Stimulated activated CD4-positive, alpha-beta T cell treated with anti-CD3 and anti-CD28 coated beads, Interleukin-4, amount 100 ng/mL, for 48 hours (primary cell): ENCODE measurements around the gene GTF3C5.
"Not testable (repeated sequence)": the region's sequence is repeated elsewhere in the genome, so short reads cannot be mapped to it uniquely, and the experiment has no call there.

Experiments used
- DNase-seq, 2 donors: peaks; one replicate each; pipeline ENCODE4 v3.0.0-alpha.2; 2020; ENCODE audit warnings: low read depth in 2 of 2

The GTF3C5 gene

DNA sequence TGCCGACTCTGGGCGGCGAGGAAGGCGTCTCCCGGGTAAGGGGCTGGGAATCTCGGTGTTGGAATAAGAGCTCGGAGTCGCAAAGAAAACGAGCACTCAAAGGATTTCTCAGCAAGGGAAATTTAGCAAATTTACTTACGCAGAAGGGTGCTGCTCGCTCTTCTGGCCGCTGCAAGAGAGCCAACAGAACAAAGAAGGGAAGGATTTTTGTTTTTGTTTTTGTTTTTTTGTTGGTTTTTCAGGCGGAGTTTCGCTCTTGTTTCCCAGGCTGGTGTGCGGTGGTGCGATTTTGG lies 279 bp downstream of the GTF3C5 start:
- no peak for DNase-seq

GRCh38 chr9:133031496-133031911 lies 707 bp downstream of the GTF3C5 start:
- DNase-seq = peak in 1 of 2 donors; percentile 11

DNA sequence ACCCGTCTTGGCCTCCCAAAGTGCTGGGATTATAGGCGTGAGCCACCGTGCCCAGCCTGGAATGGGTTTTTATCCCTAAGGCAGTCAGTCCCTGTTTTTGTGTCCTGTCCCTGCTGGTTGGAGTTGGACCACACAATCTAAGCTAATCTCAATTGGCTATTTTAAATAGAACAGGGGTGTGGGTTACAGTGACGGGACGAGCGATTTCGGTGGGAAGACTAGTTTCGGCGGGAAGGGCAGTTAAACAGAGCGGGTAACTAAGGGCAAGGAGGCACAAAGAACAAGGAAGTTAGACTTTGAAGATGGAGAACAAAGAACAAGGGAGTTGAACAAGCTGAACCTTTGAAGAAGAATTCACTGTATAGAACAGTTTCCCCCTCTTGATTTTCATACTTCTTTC lies 1.4 kb downstream of the GTF3C5 start:
- no peak for DNase-seq

DNA sequence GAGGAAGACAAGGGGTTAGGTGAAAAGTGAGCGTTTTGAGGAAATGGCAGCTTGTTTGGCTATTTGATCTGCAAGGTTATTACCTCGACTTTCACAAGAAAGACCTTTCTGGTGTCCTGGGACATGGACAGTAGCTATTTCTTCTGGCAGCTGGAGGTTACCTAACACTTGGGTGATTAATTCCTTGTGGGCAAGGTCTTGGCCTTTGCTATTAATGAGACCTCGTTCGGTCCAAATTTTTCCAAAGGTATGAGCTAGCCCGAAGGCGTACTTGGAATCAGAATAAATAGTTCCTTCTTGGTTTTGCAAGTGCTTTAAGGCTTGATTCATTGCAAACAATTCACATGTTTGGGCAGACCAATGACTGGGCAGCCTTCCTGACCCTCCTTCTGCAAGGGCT lies 4.9 kb downstream of the GTF3C5 start:
- DNase-seq = no peak

- no peak for DNase-seq
Measured at GRCh38 chr9:133037775-133038515, 7.1 kb downstream of the GTF3C5 start.

GRCh38 chr9:133040892-133041479 lies 10.2 kb downstream of the GTF3C5 start:
- DNase-seq = not testable (repeated sequence)

- DNase-seq = no peak
Measured at GRCh38 chr9:133041958-133042357, 11.2 kb downstream of the GTF3C5 start.

- no peak for DNase-seq
Measured at GRCh38 chr9:133042676-133043075, 11.9 kb downstream of the GTF3C5 start.

DNA sequence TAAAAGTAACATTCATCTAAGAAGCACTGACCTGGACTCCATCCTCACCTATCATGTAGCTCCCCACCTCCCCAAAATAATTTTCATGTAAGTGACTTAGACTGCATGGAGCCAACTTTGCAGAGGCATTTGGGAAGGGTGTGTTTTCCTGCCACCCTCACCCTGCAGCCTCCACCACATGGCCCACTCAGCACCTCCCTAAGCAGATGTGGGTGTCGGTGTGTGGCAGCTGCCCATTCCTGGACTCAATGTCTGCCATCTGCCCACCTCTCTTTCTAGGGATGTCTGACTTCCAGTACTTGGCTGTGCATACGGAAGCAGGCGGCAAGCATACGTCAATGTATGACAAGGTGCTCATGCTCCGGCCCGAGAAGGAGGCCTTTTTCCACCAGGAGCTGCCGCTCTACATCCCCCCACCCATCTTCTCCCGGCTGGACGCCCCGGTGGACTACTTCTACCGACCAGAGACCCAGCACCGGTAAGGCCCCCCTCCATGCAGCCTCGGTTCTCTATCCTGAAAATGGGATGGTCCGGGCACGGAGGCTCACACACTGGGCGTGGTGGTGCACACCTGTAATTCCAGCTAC lies 12.7 kb downstream of the GTF3C5 start:
- no peak for DNase-seq

DNA sequence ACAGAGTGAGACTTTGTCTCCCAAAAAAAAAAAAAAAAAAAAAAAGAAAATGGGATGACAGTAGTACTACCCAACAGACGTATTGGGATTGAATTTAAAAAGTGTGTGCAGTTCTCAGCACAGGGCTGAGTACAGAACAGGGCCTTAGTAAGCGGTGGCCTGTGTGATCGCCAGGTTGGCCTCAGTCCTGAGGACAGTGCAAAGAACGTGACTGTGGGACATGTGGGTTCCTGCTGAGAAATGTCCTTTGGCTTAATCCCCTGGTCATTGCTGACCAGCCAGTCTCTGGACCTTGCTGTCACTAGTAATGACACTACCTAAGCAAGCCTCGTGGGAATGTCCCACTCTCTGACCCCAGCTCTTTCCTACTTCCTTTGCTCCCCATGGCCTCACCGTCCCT lies 13.3 kb downstream of the GTF3C5 start:
- DNase-seq = no peak

- DNase-seq = no peak
Measured at GRCh38 chr9:133044661-133045060, 13.9 kb downstream of the GTF3C5 start.

GRCh38 chr9:133045132-133045531 lies 14.3 kb downstream of the GTF3C5 start:
- DNase-seq = no peak

- no peak for DNase-seq
Measured at GRCh38 chr9:133046196-133046899, 15.6 kb downstream of the GTF3C5 start.

GRCh38 chr9:133046900-133047295 lies 16.1 kb downstream of the GTF3C5 start:
- no peak for DNase-seq

DNA sequence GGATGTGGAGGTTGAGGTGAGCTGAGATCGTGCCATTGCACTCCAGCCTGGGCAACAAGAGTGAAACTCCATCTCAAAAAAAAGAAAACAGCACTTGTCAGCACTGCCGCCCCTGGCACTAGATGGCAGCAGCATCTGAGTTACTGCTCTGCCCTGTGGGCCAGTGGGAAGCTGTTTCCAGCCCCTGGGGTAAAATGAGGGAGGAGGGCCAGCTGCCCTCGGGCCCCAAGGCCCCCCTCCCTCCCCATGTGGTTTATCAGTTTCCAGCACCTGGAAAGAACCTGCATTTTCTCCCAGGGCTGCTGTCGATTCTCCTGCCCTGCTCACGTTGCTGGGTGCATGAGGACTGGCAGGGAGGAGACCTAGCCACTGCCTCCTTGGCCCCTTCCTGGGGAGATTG lies 17.8 kb downstream of the GTF3C5 start:
- no peak for DNase-seq

DNA sequence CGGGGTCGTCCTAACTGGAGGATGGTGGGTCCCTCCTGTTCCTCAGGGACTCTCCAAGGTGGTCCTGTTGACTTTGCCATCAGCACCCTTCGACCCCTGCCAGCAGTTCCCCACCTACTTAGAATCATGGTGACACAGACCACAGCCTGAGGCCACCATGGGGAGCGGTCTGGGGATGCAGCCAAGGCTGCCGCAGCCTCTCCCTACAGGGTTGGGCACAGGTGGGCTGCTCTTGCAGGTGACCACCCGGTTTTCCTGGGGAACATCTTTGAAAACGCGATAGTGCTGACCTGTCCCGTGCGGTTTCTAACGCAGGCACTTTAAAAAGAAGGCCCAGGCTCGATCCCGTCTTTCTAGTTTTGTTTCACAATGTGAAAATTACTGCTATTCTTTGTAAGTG lies 18.2 kb downstream of the GTF3C5 start:
- no peak for DNase-seq

GRCh38 chr9:133050142-133050541 lies 19.3 kb downstream of the GTF3C5 start:
- DNase-seq = no peak

- DNase-seq = no peak
Measured at GRCh38 chr9:133050781-133051180, 20.0 kb downstream of the GTF3C5 start.

DNA sequence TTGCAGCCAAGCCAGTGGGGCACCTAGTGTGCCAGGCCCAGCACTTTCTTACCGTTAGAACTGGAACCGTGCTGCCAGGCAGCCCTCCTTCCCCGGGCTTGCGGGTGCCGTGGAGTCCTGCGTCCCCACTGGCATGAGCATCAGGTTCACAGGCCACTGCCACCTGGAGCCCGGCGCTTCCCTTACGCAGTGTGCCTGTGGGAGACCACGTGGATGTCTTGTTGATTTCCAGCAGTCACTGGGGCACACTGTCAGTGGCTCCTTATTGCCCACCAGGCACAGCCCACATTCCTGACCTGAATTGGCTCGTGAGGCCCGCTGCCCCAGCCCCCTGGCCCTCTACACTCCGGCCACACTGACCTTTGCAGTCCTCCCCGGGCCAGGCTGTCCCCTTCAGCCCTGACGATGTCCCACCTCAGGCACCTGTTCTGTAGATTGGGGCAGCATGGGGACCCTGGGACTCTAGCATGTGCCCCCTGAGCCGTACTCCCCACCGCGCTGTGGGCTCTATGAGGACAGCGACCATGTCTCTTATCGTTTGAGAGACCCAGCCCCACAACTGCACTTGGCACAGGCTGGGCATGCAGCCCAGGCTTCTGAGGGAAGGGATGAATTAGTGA lies 20.6 kb downstream of the GTF3C5 start:
- no peak for DNase-seq

DNA sequence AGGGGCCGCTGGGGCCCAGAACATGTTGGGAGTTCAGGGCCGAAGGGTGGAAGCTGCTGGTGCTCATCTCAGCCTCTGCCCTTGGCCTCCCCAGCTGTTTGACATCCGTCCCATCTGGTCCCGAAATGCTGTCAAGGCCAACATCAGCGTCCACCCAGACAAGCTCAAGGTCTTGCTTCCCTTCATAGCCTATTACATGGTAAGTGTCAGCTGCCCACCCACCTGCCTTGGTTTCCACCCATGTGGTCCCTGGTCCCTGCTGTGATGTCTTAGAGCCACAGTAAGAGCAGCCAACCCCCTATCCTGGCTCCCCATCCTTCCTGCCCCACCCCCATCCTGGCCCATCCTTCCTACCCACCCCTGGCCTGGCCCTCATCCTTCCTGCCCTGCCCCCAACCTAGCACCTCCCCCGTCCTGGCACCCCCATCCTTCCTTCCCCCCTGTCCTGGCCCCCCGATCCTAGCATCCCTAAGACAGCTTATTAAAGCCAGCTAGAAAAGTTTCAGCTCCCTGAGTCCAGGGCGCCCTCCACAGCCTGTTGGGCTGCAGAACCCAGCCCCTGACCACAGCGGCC lies 21.3 kb downstream of the GTF3C5 start:
- DNase-seq = no peak

- no peak for DNase-seq
Measured at GRCh38 chr9:133054194-133054890, 23.5 kb downstream of the GTF3C5 start.
